ENCODE data around the gene VPS13D. TPM values are rescaled to one million over a fixed set of nuclear protein-coding genes. Genes with fewer than 3 reads are reported as not detected.

VPS13D gene
- total and polyA plus RNA-seq, 4 donors: 10.2 to 68.3 (median 12.6) TPM

GRCh38 chr1:12464045-12464461 lies 234.2 kb downstream of the VPS13D start:
- no peak for TF ChIP-seq TAF1 (conservative IDR thresholded peaks at IDR 0.05)
- TF ChIP-seq JUND (IDR thresholded peaks at IDR 0.05): no peak
- TF ChIP-seq YY1 (IDR thresholded peaks at IDR 0.05): no peak
- TF ChIP-seq, protein P1, sequence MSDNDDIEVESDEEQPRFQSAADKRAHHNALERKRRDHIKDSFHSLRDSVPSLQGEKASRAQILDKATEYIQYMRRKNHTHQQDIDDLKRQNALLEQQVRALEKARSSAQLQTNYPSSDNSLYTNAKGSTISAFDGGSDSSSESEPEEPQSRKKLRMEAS (IDR thresholded peaks at IDR 0.05): no peak
- H3K4me1 ChIP-seq (ENCODE audit: control insufficient read depth in 4 of 4, insufficient read depth in 4 of 4, low read length in 3 of 4): peaks cover 2 to 20% (median 10%) of the 10 kb centered on the region in 4 donors
- peaks cover 0 to 4% (median 0%) of the 10 kb centered on the region in 4 donors for H3K36me3 ChIP-seq (ENCODE audit: control insufficient read depth in 4 of 4, insufficient read depth in 3 of 4, low read depth in 1 of 4, low read length in 3 of 4)
- H3K4me3 ChIP-seq (ENCODE audit: low read depth in 1 of 3, low read length in 3 of 3): no peak overlapping the region
- no peaks in the 10 kb centered on the region for H3K27me3 ChIP-seq (ENCODE audit: control insufficient read depth in 4 of 4, insufficient read depth in 4 of 4, low read length in 3 of 4)
- no peaks in the 10 kb centered on the region for H3K9me3 ChIP-seq (ENCODE audit: control insufficient read depth in 4 of 4, low read length in 3 of 4)
- H3K9ac ChIP-seq (ENCODE audit: low read depth in 1 of 2, low read length in 2 of 2): no peak overlapping the region
- no peak overlapping the region for H3K27ac ChIP-seq (ENCODE audit: low read depth in 1 of 2, low read length in 2 of 2)
- no peak for DNase-seq (ENCODE audit: low spot score)
- WGBS: 48% methylated on average over 3 of the region's 3 CpGs

DNA sequence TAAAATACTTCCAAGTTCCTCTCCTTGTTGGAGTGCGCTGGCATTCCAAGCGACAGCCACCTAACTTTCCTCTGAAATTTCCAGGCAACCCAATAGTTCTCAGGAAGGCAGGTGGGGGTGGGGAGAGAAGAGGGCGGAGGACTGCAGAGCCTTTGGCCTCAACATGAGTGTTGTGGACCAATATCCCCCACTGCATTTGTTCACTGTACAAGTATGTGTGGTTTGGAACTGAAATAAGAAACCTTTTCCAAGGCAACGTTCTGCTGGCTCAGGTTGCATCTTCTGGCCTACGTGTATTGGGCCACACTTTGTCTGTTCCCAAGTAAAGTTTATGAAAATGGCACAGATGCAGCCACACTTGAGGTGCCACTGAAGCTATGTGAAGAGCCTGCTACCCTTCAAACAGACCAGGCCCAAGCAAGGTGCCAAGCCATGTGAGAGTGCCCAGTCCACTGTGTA lies 234.8 kb downstream of the VPS13D start:
- no peak for DNase-seq (ENCODE audit: low spot score)
- Histone ChIP-seq H3K27me3 (ENCODE audit: control insufficient read depth in 4 of 4, insufficient read depth in 4 of 4, low read length in 3 of 4) (no peaks in the 10 kb centered on the region), H3K4me3 (ENCODE audit: low read depth in 1 of 3, low read length in 3 of 3) (no peak overlapping the region), H3K36me3 (ENCODE audit: control insufficient read depth in 4 of 4, insufficient read depth in 3 of 4, low read depth in 1 of 4, low read length in 3 of 4) (peaks cover 0 to 4% (median 0%) of the 10 kb centered on the region in 4 donors), H3K4me1 (ENCODE audit: control insufficient read depth in 4 of 4, insufficient read depth in 4 of 4, low read length in 3 of 4) (peaks cover 2 to 21% (median 10%) of the 10 kb centered on the region in 4 donors), H3K9me3 (ENCODE audit: control insufficient read depth in 4 of 4, low read length in 3 of 4) (no peaks in the 10 kb centered on the region), H3K9ac (ENCODE audit: low read depth in 1 of 2, low read length in 2 of 2) (no peak overlapping the region), H3K27ac (ENCODE audit: low read depth in 1 of 2, low read length in 2 of 2) (no peak overlapping the region)
- TF ChIP-seq SP1 (IDR thresholded peaks at IDR 0.05) (no peak), HNF4G (IDR thresholded peaks at IDR 0.05) (no peak), ATF3 (IDR thresholded peaks at IDR 0.05) (no peak), HNF4A (conservative IDR thresholded peaks at IDR 0.05) (no peak), GABPA (IDR thresholded peaks at IDR 0.05 in 1 of 2, conservative IDR thresholded peaks at IDR 0.05 in 1 of 2) (no peak), CTCF (IDR thresholded peaks at IDR 0.05; ENCODE audit: low read depth, low read length, missing input control) (no peak), EGR1 (IDR thresholded peaks at IDR 0.05; ENCODE audit: low read depth in 2 of 2) (no peak), FOXA2 (IDR thresholded peaks at IDR 0.05) (no peak), TAF1 (conservative IDR thresholded peaks at IDR 0.05) (no peak), NR2F2 (IDR thresholded peaks at IDR 0.05) (no peak), YY1 (IDR thresholded peaks at IDR 0.05) (no peak), JUND (IDR thresholded peaks at IDR 0.05) (no peak), REST (IDR thresholded peaks at IDR 0.05) (no peak), FOXA1 (IDR thresholded peaks at IDR 0.05) (no peak), RAD21 (IDR thresholded peaks at IDR 0.05) (no peak), RXRA (IDR thresholded peaks at IDR 0.05) (no peak)
- TF ChIP-seq, protein P1 (IDR thresholded peaks at IDR 0.05): no peak
- TF ChIP-seq, protein P2, sequence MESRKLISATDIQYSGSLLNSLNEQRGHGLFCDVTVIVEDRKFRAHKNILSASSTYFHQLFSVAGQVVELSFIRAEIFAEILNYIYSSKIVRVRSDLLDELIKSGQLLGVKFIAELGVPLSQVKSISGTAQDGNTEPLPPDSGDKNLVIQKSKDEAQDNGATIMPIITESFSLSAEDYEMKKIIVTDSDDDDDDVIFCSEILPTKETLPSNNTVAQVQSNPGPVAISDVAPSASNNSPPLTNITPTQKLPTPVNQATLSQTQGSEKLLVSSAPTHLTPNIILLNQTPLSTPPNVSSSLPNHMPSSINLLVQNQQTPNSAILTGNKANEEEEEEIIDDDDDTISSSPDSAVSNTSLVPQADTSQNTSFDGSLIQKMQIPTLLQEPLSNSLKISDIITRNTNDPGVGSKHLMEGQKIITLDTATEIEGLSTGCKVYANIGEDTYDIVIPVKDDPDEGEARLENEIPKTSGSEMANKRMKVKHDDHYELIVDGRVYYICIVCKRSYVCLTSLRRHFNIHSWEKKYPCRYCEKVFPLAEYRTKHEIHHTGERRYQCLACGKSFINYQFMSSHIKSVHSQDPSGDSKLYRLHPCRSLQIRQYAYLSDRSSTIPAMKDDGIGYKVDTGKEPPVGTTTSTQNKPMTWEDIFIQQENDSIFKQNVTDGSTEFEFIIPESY (IDR thresholded peaks at IDR 0.05): no peak
- 85% methylated on average over 5 of the region's 5 CpGs for WGBS

Data from liver (tissue), 9 donors.